GM12878 (cell line): ENCODE measurements around the gene SLC66A1. TPM values are rescaled to one million over a fixed set of nuclear protein-coding genes. Genes with fewer than 3 reads are reported as not detected.
A peak's percentile ranks its signal among the peaks of the same experiment; 100 is the strongest.

Experiments
- ATAC-seq: fragments of 200-7000 bp; cut with Tn5 transposase; 3 replicates; pipeline ENCODE4 v1.9.1; 2020; ENCODE audit warnings: mild to moderate bottlenecking, moderate library complexity
- BruUV-seq: library from RNA; stranded (reverse); fragments of 400-500 nt; replicated peaks from 2 replicates; lab custom pipeline; 2021; lab: Mats Ljungman, UMichigan
- CTCF ChIA-PET: fragments of 300-600 bp; sonication (Branson Sonifier 250); formaldehyde crosslinking; extraction: SDS; loops from one replicate; lab custom pipeline; 2021; ENCODE audit warnings: inconsistent platforms; lab: Yijun Ruan, JAX
- POLR2A ChIA-PET: fragments of 350-600 bp; formaldehyde crosslinking; extraction: SDS; loops from one replicate; lab custom pipeline; 2021; ENCODE audit warnings: inconsistent platforms; lab: Charles Lee
- RAD21 ChIA-PET: fragments of 300-600 bp; sonication (Branson Sonifier 250); formaldehyde crosslinking; loops from one replicate; lab custom pipeline; 2023; ENCODE audit warnings: antibody characterized with exemption; ENCODE audit not compliant: unreplicated experiment; lab: Charles Lee
- SMC1A ChIA-PET: fragments of 300-600 bp; sonication (Branson Sonifier 250); formaldehyde crosslinking; loops from one replicate; lab custom pipeline; 2023; ENCODE audit not compliant: unreplicated experiment, uncharacterized antibody; lab: Charles Lee
- DNase-seq: peaks from one replicate; pipeline ENCODE4 v3.0.0-alpha.2; 2011; ENCODE audit warnings: low read depth, low spot score
- FAIRE-seq: peaks from 3 replicates; lab custom pipeline; 2011; peaks lifted over from hg19 to GRCh38; lab: Jason Lieb, UNC
- H2AFZ ChIP-seq: 2 replicates; pipeline ENCODE4 v1.6.0; 2011; ENCODE audit warnings: low read depth, low read length, control low read depth; ENCODE audit not compliant: control insufficient read depth
- H3K27ac ChIP-seq: 2 replicates; pipeline ENCODE4 v1.5.1; 2011; ENCODE audit warnings: control low read depth; ENCODE audit not compliant: control insufficient read depth, insufficient read depth
- H3K27me3 ChIP-seq, 2 experiments: replicated peaks in 1 of 2; 2 replicates each; pipeline versions ENCODE4 v1.6.0 to v1.6.1; 2011; ENCODE audit warnings: low read length in 1 of 2; ENCODE audit not compliant: control insufficient read depth in 2 of 2, insufficient read depth in 2 of 2
- H3K36me3 ChIP-seq, 2 experiments: 2 replicates each; pipeline ENCODE4 v1.5.1; 2011; ENCODE audit warnings: low read length in 1 of 2; ENCODE audit not compliant: control insufficient read depth in 2 of 2, insufficient read depth in 2 of 2
- H3K4me1 ChIP-seq: 2 replicates; pipeline ENCODE4 v1.6.1; 2011; ENCODE audit warnings: mild to moderate bottlenecking, low read length, moderate library complexity, mixed read lengths; ENCODE audit not compliant: control insufficient read depth, insufficient read depth
- H3K4me2 ChIP-seq: 2 replicates; pipeline ENCODE4 v1.6.0; 2011; ENCODE audit warnings: control low read depth; ENCODE audit not compliant: control insufficient read depth, insufficient read depth
- H3K4me3 ChIP-seq: fragments of 200-600 bp; sonication (generic); 2 replicates; pipeline ENCODE4 v1.5.1; 2016
- H3K79me2 ChIP-seq: 2 replicates; pipeline ENCODE4 v1.6.0; 2011; ENCODE audit warnings: low read length; ENCODE audit not compliant: control insufficient read depth, insufficient read depth
- H3K9ac ChIP-seq: 2 replicates; pipeline ENCODE4 v1.8.0; 2011; ENCODE audit warnings: low read length, control low read depth, mixed read lengths; ENCODE audit not compliant: control insufficient read depth, insufficient read depth
- H3K9me3 ChIP-seq: replicated peaks from 3 replicates; pipeline ENCODE4 v1.5.1; 2011; ENCODE audit warnings: mild to moderate bottlenecking, low read length; ENCODE audit not compliant: control insufficient read depth, insufficient read depth
- H4K20me1 ChIP-seq: 2 replicates; pipeline ENCODE4 v1.6.0; 2011; ENCODE audit not compliant: control insufficient read depth, insufficient read depth
- CEBPB ChIP-seq, 2 experiments: fragments of 150-350 bp in 1 of 2; IDR thresholded peaks; 2 replicates each; pipeline ENCODE4 v1.6.1; 2012 to 2014; ENCODE audit warnings: low read depth in 2 of 2, low read length in 2 of 2, borderline replicate concordance in 1 of 2, inconsistent platforms in 1 of 2
- JUNB ChIP-seq: IDR thresholded peaks from 2 replicates; pipeline ENCODE4 v1.6.1; 2016; ENCODE audit warnings: antibody characterized with exemption, mild to moderate bottlenecking
- KAT2A ChIP-seq: conservative IDR thresholded peaks from 2 replicates; pipeline ENCODE4 v1.6.1; 2011; ENCODE audit warnings: low read depth, low read length; ENCODE audit not compliant: control insufficient read depth
- POLR2A ChIP-seq: IDR thresholded peaks from 2 replicates; pipeline ENCODE4 v1.6.1; 2011; ENCODE audit warnings: low read depth, mild to moderate bottlenecking, low read length
- WGBS: methylation state at CpG from one replicate; pipeline ENCODE4 v1.1.6; 2016; ENCODE audit warnings: low lambda C conversion rate; ENCODE audit not compliant: insufficient replicate concordance, insufficient coverage; ENCODE audit errors: missing lambda C conversion rate; 5-methylcytosine and 5-hydroxymethylcytosine counted together
- in situ Hi-C: fragments of 300-500 bp; cut with MboI; formaldehyde crosslinking; loops from 9 replicates; pipeline ENCODE4 v1.14.3; 2018; ENCODE audit warnings: mixed read lengths
- intact Hi-C: fragments of 100-400 bp; cut with micrococcal nuclease; formaldehyde crosslinking; loops from one replicate; pipeline ENCODE4 v1.14.2; 2022; ENCODE audit not compliant: unreplicated experiment
- polyA plus RNA-seq, 11 experiments: library from polyadenylated mRNA; depleted of rRNA in 4 of 11; unstranded in 6 of 11; stranded (reverse) in 5 of 11; fragments of >200 nt; fragmentation: Nextera tagmentation in 4 of 11; fragmentation: Illumina TruSeq in 1 of 11; extraction: Ambion mirVana in 4 of 11; extraction: Trizol in 1 of 11; gene quantifications; 1 replicate in 1 of 11; 2 replicates in 10 of 11; pipeline versions ENCODE4 v1.2.1 to v1.2.3, GENCODE V29; 2011 to 2016; ENCODE audit warnings: inconsistent platforms in 2 of 11, missing spikeins in 2 of 11, low read depth in 1 of 11
- total RNA-seq, 4 experiments: library from RNA; depleted of rRNA in 3 of 4; stranded (reverse); fragments of >200 nt in 3 of 4; fragmentation: Illumina TruSeq in 1 of 4; extraction: Trizol in 1 of 4; gene quantifications; 2 replicates each; pipeline versions ENCODE4 v1.2.1 to v1.2.3, GENCODE V29; 2013 to 2021

Gene SLC66A1
- total and polyA plus RNA-seq, 10 of the 15 experiments (the other 5 are each of a cell fraction or from before 2014, with no cell fraction given): 0.58 to 22.0 (median 10.2) TPM

DNA sequence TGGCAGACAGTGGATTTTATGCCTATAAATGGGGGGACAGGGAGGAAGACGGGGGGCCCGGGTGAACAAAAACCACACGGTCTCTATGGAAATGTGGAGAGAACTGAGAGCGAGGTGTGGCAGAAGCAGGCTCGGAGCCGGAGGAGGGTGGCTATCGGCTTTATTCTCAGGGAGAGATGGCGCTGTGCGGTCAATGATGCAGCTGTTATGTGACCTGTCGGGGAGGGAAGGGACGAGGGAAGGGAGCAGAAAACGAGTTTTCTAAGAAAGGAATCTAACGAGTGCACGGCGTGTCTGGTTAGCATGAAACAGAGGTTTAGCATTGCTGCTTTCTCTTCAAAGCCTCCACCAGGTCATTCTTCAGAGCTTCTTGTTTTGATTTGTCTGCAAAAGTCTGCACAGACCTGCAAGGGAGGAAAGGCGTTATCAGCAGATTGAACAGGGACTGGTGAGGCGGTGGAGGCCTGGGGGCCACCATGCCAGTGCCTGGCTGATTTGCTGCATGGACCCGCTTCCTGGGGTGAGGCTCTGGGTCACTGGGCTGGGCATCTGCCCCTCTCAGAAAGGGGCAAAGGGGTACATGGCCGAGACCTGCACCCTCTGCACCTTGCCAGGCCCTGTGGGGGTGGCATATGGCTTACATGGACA is 27.2 kb downstream of the SLC66A1 start:
- TSS peak; percentile 51 for BruUV-seq

DNA sequence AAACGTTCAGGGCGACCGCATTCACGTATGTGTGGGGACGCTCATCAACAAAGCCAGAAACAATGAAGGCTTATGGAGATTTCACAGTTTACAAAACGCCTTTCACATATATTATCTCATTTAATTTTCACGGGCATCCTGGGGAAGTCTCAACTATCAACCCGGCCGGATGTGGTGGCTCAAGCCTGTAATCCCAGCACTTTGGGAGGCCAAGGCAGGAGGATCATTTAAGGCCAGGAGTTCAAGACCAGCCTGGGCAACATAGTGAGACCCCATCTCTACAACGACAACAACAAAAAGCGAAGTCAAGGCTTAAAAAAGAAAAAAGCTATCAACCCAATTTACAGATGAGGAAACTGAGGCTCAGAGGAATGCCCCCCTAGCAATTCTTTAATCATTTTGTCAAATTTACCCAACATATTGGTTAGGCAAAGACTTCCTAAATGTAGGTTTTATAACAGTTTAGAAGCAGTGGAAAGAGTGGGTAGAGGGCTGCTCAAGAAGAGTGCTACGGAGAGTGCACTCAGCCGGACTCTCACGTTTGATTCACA is 28.3 kb downstream of the SLC66A1 start:
- Histone ChIP-seq H3K9ac (no peak overlapping the region), H2AFZ (no peak overlapping the region), H4K20me1 (no peaks in the 10 kb centered on the region), H3K79me2 (no peaks in the 10 kb centered on the region), H3K4me1 (0 out of 2 replicates have a peak, but pooled peaks cover 3% of the 10 kb centered on the region), H3K27me3 (no peaks in the 10 kb centered on the region), H3K36me3 (peaks cover 20 to 23% of the 10 kb centered on the region in 2 experiments; a peak in 3 of 4 replicates), H3K4me2 (no peak overlapping the region), H3K9me3 (no peaks in the 10 kb centered on the region), H3K27ac (no peak overlapping the region), H3K4me3 (no peak overlapping the region)
- no peak for ATAC-seq
- BruUV-seq: no TSS peak
- no peak for DNase-seq
- TF ChIP-seq JUNB (no peak), CEBPB (IDR thresholded peaks at IDR 0.05; ENCODE audit: borderline replicate concordance in 1 of 2, low read depth in 2 of 2, low read length in 2 of 2) (no peak)
- ChIA-PET SMC1A (no interaction called here), RAD21 (no interaction called here), CTCF (interaction anchor here (0.9 to 1.2 kb wide), 4 partner anchors 12 to 311 kb away, joined by 3 to 4 read pairs (median 3); no protein-coding TSS in a partner anchor), POLR2A (no interaction called here)
- WGBS: 97% methylated on average over 14 of the region's 14 CpGs
- FAIRE-seq: no peak
- intact Hi-C loops (no loop called here), in situ Hi-C loops (loop anchor here (5.0 kb wide), 1 partner anchor 242 kb away; no protein-coding TSS in a partner anchor)

More for the DNA sequence above, 27.2 kb downstream of the SLC66A1 start:
- WGBS: 91% methylated on average over 19 of the region's 19 CpGs
- SMC1A ChIA-PET: no interaction called here
- no peak overlapping the region for H3K4me2 ChIP-seq
- no peak for ATAC-seq
- no peaks in the 10 kb centered on the region for H3K9me3 ChIP-seq
- CTCF ChIA-PET: interaction anchor here (1.1 kb wide), 1 partner anchor 243 kb away, joined by 3 read pairs; no protein-coding TSS in a partner anchor
- no peak for FAIRE-seq
- H3K9ac ChIP-seq: no peak overlapping the region
- no peak for DNase-seq
- H3K4me3 ChIP-seq: no peak overlapping the region
- POLR2A ChIA-PET: no interaction called here
- TF ChIP-seq POLR2A: 0 out of 2 replicates have a peak, but pooled peaks have one; percentile 9
- no peak for TF ChIP-seq KAT2A
- intact Hi-C loops (no loop called here), in situ Hi-C loops (no loop called here)
- no peak overlapping the region for H2AFZ ChIP-seq
- no peaks in the 10 kb centered on the region for H3K79me2 ChIP-seq
- no peak overlapping the region for H3K27ac ChIP-seq
- H3K4me1 ChIP-seq: 0 out of 2 replicates have a peak, but pooled peaks cover 3% of the 10 kb centered on the region
- peaks cover 15 to 20% of the 10 kb centered on the region in 2 experiments; a peak in 3 of 4 replicates for H3K36me3 ChIP-seq
- RAD21 ChIA-PET: no interaction called here
- H4K20me1 ChIP-seq: no peaks in the 10 kb centered on the region
- H3K27me3 ChIP-seq: no peaks in the 10 kb centered on the region
